ENCODE measurements around the gene VAC14. TPM values are rescaled to one million over a fixed set of nuclear protein-coding genes. Genes with fewer than 3 reads are reported as not detected.

VAC14 gene
- total and polyA plus RNA-seq, 2 experiments from 2014 or later = 42.3 to 77.7 TPM

DNA sequence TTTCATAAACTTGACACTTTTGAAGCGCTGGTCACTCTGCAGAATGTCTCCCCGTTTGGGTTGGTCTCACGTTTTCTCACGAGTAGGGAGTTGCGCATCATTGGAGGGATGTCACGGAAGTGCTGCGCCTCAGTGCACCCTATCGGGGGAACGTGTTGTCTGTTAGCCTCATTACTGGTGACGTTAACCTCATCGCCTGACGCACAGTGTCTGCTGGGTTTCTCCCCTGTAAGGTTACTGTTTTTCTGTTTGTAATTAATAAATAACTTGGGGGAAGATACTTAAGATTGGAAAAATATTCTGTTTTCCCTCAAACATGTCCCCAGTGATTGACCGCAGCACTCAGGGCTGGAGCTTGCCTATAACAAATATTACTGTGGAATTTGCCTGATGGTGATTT lies 26.7 kb downstream of the VAC14 start:
- Histone ChIP-seq H2AFZ (no peak overlapping the region), H3K27me3 (ENCODE audit: insufficient read depth) (no peaks in the 10 kb centered on the region), H3K4me2 (no peak overlapping the region), H3K4me3 (no peak overlapping the region), H3K9me2 (ENCODE audit: insufficient read depth) (no peaks in the 10 kb centered on the region), H3K27ac (ENCODE audit: low read depth) (no peak overlapping the region), H3K4me1 (ENCODE audit: insufficient read depth) (peaks cover under 1% of the 10 kb centered on the region; the same call in 1 of the 2 replicates), H3K36me3 (ENCODE audit: insufficient read depth) (peaks cover 9% of the 10 kb centered on the region; the same call in 1 of the 2 replicates), H4K20me1 (replicated peaks; ENCODE audit: insufficient read depth) (peaks cover 9% of the 10 kb centered on the region; the same call in 1 of the 2 replicates), H3K79me2 (replicated peaks; ENCODE audit: insufficient read depth) (no peaks in the 10 kb centered on the region), H3F3A (replicated peaks; ENCODE audit: low read depth) (peaks cover 4% of the 10 kb centered on the region; the same call in 1 of the 2 replicates)
- no peak for TF ChIP-seq ZNF114 (CRISPR knock-in tag; IDR thresholded peaks at IDR 0.05)
- TF ChIP-seq ZNF331 (CRISPR knock-in tag; IDR thresholded peaks at IDR 0.05; ENCODE audit: low read depth) = no peak
- no peak for TF ChIP-seq EZH2 (IDR thresholded peaks at IDR 0.05; ENCODE audit: low read depth, unreplicated experiment)
- no peak for TF ChIP-seq ZNF462 (CRISPR knock-in tag; IDR thresholded peaks at IDR 0.05)
- no peak for TF ChIP-seq JUNB (IDR thresholded peaks at IDR 0.05; ENCODE audit: unreplicated experiment)
- TF ChIP-seq STAT1 (IDR thresholded peaks at IDR 0.05; ENCODE audit: unreplicated experiment) = no peak
- TF ChIP-seq, protein P1, sequence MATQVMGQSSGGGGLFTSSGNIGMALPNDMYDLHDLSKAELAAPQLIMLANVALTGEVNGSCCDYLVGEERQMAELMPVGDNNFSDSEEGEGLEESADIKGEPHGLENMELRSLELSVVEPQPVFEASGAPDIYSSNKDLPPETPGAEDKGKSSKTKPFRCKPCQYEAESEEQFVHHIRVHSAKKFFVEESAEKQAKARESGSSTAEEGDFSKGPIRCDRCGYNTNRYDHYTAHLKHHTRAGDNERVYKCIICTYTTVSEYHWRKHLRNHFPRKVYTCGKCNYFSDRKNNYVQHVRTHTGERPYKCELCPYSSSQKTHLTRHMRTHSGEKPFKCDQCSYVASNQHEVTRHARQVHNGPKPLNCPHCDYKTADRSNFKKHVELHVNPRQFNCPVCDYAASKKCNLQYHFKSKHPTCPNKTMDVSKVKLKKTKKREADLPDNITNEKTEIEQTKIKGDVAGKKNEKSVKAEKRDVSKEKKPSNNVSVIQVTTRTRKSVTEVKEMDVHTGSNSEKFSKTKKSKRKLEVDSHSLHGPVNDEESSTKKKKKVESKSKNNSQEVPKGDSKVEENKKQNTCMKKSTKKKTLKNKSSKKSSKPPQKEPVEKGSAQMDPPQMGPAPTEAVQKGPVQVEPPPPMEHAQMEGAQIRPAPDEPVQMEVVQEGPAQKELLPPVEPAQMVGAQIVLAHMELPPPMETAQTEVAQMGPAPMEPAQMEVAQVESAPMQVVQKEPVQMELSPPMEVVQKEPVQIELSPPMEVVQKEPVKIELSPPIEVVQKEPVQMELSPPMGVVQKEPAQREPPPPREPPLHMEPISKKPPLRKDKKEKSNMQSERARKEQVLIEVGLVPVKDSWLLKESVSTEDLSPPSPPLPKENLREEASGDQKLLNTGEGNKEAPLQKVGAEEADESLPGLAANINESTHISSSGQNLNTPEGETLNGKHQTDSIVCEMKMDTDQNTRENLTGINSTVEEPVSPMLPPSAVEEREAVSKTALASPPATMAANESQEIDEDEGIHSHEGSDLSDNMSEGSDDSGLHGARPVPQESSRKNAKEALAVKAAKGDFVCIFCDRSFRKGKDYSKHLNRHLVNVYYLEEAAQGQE (IDR thresholded peaks at IDR 0.05; ENCODE audit: unreplicated experiment) = no peak
- TF ChIP-seq, protein P2, sequence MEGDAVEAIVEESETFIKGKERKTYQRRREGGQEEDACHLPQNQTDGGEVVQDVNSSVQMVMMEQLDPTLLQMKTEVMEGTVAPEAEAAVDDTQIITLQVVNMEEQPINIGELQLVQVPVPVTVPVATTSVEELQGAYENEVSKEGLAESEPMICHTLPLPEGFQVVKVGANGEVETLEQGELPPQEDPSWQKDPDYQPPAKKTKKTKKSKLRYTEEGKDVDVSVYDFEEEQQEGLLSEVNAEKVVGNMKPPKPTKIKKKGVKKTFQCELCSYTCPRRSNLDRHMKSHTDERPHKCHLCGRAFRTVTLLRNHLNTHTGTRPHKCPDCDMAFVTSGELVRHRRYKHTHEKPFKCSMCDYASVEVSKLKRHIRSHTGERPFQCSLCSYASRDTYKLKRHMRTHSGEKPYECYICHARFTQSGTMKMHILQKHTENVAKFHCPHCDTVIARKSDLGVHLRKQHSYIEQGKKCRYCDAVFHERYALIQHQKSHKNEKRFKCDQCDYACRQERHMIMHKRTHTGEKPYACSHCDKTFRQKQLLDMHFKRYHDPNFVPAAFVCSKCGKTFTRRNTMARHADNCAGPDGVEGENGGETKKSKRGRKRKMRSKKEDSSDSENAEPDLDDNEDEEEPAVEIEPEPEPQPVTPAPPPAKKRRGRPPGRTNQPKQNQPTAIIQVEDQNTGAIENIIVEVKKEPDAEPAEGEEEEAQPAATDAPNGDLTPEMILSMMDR (conservative IDR thresholded peaks at IDR 0.05; ENCODE audit: low read depth in 2 of 2) = no peak
- TF ChIP-seq ETS1 (IDR thresholded peaks at IDR 0.05) = no peak
- TF ChIP-seq POLR2AphosphoS5 (IDR thresholded peaks at IDR 0.05; ENCODE audit: low read depth) = no peak
- no peak for TF ChIP-seq CREB1 (CRISPR knock-in tag; IDR thresholded peaks at IDR 0.05; ENCODE audit: low read depth)
- TF ChIP-seq EZH2phosphoT487 (IDR thresholded peaks at IDR 0.05; ENCODE audit: unreplicated experiment) = no peak
- TF ChIP-seq NANOG (IDR thresholded peaks at IDR 0.05; ENCODE audit: borderline replicate concordance) = no peak
- Mint-ChIP-seq H3K27me3 (ENCODE audit: insufficient read depth, low read depth, poor library complexity) (peaks cover 19% of the 10 kb centered on the region), H3K4me3 (no peak overlapping the region), H3K27ac (no peak overlapping the region), H3K36me3 (ENCODE audit: low read depth) (peaks cover 37% of the 10 kb centered on the region), H3K9me3 (peaks cover 3% of the 10 kb centered on the region; the same call in 2 of the 3 replicates), H3K4me1 (peaks cover 1% of the 10 kb centered on the region; the same call in 1 of the 3 replicates)
- ATAC-seq (no peak), DNase-seq (ENCODE audit: low spot score) (no peak)

Measured in GM23338 (cell line).